ENCODE results near the gene POU2AF1.

POU2AF1 gene

GRCh38 chr11:111349191-111349695, 29.8 kb downstream of the POU2AF1 start:
- H3K27ac ChIP-seq: no peak overlapping the region
- no peak for TF ChIP-seq ZFX (IDR thresholded peaks at IDR 0.05; ENCODE audit: borderline replicate concordance)
- TF ChIP-seq CTCF (IDR thresholded peaks at IDR 0.05): no peak

- TF ChIP-seq CTCF (IDR thresholded peaks at IDR 0.05): no peak
These were observed 30.9 kb downstream of the POU2AF1 start for GRCh38 chr11:111348147-111348546.

GRCh38 chr11:111347723-111348115, 31.4 kb downstream of the POU2AF1 start:
- no peak overlapping the region for H3K27ac ChIP-seq
- no peak for TF ChIP-seq ZFX (IDR thresholded peaks at IDR 0.05; ENCODE audit: borderline replicate concordance)
- TF ChIP-seq CTCF (IDR thresholded peaks at IDR 0.05): no peak

More at GRCh38 chr11:111348147-111348546, 30.9 kb downstream of the POU2AF1 start:
- H3K27ac ChIP-seq: no peak overlapping the region

GRCh38 chr11:111347002-111347722, 31.9 kb downstream of the POU2AF1 start:
- TF ChIP-seq ZFX (IDR thresholded peaks at IDR 0.05; ENCODE audit: borderline replicate concordance) (no peak), CTCF (IDR thresholded peaks at IDR 0.05) (no peak)
- H3K27ac ChIP-seq: no peak overlapping the region

GRCh38 chr11:111344032-111344431, 35.0 kb downstream of the POU2AF1 start:
- no peak overlapping the region for H3K27ac ChIP-seq

GRCh38 chr11:111342329-111342728, 36.7 kb downstream of the POU2AF1 start:
- no peak overlapping the region for H3K27ac ChIP-seq
- TF ChIP-seq CTCF (IDR thresholded peaks at IDR 0.05) (no peak), ZFX (IDR thresholded peaks at IDR 0.05; ENCODE audit: borderline replicate concordance) (no peak)

More at GRCh38 chr11:111344032-111344431, 35.0 kb downstream of the POU2AF1 start:
- TF ChIP-seq ZFX (IDR thresholded peaks at IDR 0.05; ENCODE audit: borderline replicate concordance) (no peak), CTCF (IDR thresholded peaks at IDR 0.05) (no peak)

- no peak overlapping the region for H3K27ac ChIP-seq
- TF ChIP-seq CTCF (IDR thresholded peaks at IDR 0.05) (no peak), ZFX (IDR thresholded peaks at IDR 0.05; ENCODE audit: borderline replicate concordance) (no peak)
These were observed 39.2 kb downstream of the POU2AF1 start for GRCh38 chr11:111339758-111340388.
